T47D (cell line): ENCODE measurements around the gene TOM1L2.

ENCODE experiments used
- DNase-seq, 2 experiments: peaks; one replicate each; pipeline versions ENCODE4 v3.0.0 to v3.0.0-alpha.2; 2011 to 2012; ENCODE audit warnings: low read depth in 1 of 2, low spot score in 1 of 2
- JUND ChIP-seq: IDR thresholded peaks from 2 replicates; pipeline ENCODE4 v1.6.1; 2012; ENCODE audit warnings: low read depth
- in situ Hi-C: cut with HindIII; loops from 2 replicates; pipeline ENCODE4 v1.10.0; 2016; ENCODE audit warnings: low sequenced_read_pairs, low pct_unique_long_range_greater_than_20kb

Gene TOM1L2

GRCh38 chr17:17824783-17825614 lies 147.2 kb downstream of the TOM1L2 start:
- in situ Hi-C loops = no loop called here
- no peak for TF ChIP-seq JUND
- DNase-seq = no peak

GRCh38 chr17:17824119-17824782 lies 147.9 kb downstream of the TOM1L2 start:
- TF ChIP-seq JUND = no peak
- no peak for DNase-seq
- in situ Hi-C loops = no loop called here

GRCh38 chr17:17823433-17824118 lies 148.6 kb downstream of the TOM1L2 start:
- peak; percentile 88 to 92 for DNase-seq
- TF ChIP-seq JUND = no peak
- in situ Hi-C loops = no loop called here

GRCh38 chr17:17822616-17823015 lies 149.6 kb downstream of the TOM1L2 start:
- no peak for TF ChIP-seq JUND
- in situ Hi-C loops = no loop called here
- no peak for DNase-seq

GRCh38 chr17:17822189-17822588 lies 150.0 kb downstream of the TOM1L2 start:
- no peak for DNase-seq
- TF ChIP-seq JUND = no peak
- in situ Hi-C loops = no loop called here

- no peak for TF ChIP-seq JUND
- in situ Hi-C loops = no loop called here
- DNase-seq = no peak
Observed at GRCh38 chr17:17820463-17821158, 151.6 kb downstream of the TOM1L2 start.

GRCh38 chr17:17820046-17820445 lies 152.2 kb downstream of the TOM1L2 start:
- in situ Hi-C loops = no loop called here

GRCh38 chr17:17819561-17819995 lies 152.6 kb downstream of the TOM1L2 start:
- in situ Hi-C loops = no loop called here
- peak in 1 of 2 experiments; percentile 62 for DNase-seq
- no peak for TF ChIP-seq JUND

More at GRCh38 chr17:17820046-17820445, 152.2 kb downstream of the TOM1L2 start:
- no peak for DNase-seq
- TF ChIP-seq JUND = no peak

- in situ Hi-C loops = no loop called here
- DNase-seq = no peak
- TF ChIP-seq JUND = no peak
Observed at GRCh38 chr17:17819111-17819510, 153.1 kb downstream of the TOM1L2 start.

GRCh38 chr17:17818088-17818526 lies 154.1 kb downstream of the TOM1L2 start:
- no peak for TF ChIP-seq JUND
- DNase-seq = no peak
- in situ Hi-C loops = no loop called here

- in situ Hi-C loops = no loop called here
- TF ChIP-seq JUND = no peak
- no peak for DNase-seq
Observed at GRCh38 chr17:17817552-17817947, 154.7 kb downstream of the TOM1L2 start.

GRCh38 chr17:17816831-17817551 lies 155.2 kb downstream of the TOM1L2 start:
- DNase-seq = no peak
- in situ Hi-C loops = no loop called here
- no peak for TF ChIP-seq JUND
